ENCODE measurements around the gene CLEC16A.

The CLEC16A gene

DNA sequence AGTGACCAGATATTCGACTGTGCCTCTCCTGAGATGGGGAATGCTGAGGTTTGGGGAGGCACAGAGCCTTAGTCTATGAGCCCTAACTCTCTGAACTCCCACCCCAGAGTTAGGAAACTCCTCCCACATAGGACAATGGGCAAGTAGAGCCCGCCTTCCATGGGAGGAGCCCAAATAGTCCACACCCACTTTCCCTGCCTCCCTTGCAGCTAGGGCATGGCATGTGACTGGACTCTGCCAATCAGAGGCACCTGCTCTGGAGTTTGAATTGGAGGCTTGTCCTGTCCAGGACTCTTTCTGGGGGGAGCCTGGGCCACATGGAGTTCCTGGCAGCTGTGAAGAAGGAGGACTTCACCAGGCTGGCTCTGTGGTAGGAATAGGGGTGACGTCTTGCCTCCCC lies 263.3 kb downstream of the CLEC16A start:
- Histone ChIP-seq H3K4me1 (ENCODE audit: insufficient read depth, low read length) (peaks cover 6% of the 10 kb centered on the region), H3K9ac (ENCODE audit: low read depth, low read length) (no peak overlapping the region), H3K27ac (ENCODE audit: low read depth, low read length) (no peak overlapping the region), H3K36me3 (ENCODE audit: insufficient read depth, low read length) (no peaks in the 10 kb centered on the region), H3K27me3 (ENCODE audit: insufficient read depth, low read length) (no peaks in the 10 kb centered on the region), H3K9me3 (ENCODE audit: insufficient read depth, low read depth, low read length) (peaks cover 6% of the 10 kb centered on the region; the same call in 1 of the 2 replicates), H3K4me3 (ENCODE audit: low read length) (no peak overlapping the region)
- WGBS: 93% methylated on average over 3 of the region's 3 CpGs

DNA sequence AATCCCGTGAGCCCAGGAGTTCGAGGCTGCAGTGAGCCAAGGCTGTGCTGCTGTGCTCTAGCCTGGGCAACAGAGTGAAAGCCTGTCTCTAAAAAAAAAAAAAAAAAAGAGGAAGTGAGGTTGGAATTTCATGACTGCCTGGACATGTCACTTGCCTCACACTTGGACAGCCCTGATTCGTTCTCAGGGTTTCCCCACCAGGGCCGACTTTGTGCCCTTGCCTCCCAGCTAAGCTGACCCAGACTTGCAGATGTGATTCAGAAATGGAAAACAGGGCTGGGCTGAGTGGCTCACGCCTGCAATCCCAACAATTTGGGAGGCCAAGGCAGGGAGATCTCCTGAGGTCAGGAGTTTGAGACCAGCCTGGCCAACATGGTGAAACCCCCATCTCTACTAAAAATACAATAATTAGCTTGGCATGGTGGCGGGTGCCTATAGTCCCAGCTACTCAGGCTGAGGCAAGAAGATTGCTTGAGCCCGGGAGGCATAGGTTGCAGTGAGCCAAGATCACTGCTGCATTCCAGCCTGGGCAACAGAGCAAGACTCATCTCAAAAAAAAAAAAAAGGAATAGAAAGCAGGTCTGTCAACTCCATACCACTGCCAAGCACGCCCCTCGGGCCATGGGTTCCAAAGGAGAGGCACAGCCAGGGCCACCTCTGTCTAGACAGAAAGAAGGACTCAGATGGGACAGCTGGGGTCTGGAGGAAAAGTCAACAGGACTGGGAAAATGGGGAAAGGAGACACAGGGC lies 264.7 kb downstream of the CLEC16A start:
- no peak overlapping the region for H3K4me3 ChIP-seq (ENCODE audit: low read length)
- peaks cover 6% of the 10 kb centered on the region; the same call in 1 of the 2 replicates for H3K9me3 ChIP-seq (ENCODE audit: insufficient read depth, low read depth, low read length)
- H3K27me3 ChIP-seq (ENCODE audit: insufficient read depth, low read length): no peaks in the 10 kb centered on the region
- H3K36me3 ChIP-seq (ENCODE audit: insufficient read depth, low read length): no peaks in the 10 kb centered on the region
- no peak overlapping the region for H3K27ac ChIP-seq (ENCODE audit: low read depth, low read length)
- no peak overlapping the region for H3K9ac ChIP-seq (ENCODE audit: low read depth, low read length)
- no peaks in the 10 kb centered on the region for H3K4me1 ChIP-seq (ENCODE audit: insufficient read depth, low read length)
- 91% methylated on average over 9 of the region's 9 CpGs for WGBS

DNA sequence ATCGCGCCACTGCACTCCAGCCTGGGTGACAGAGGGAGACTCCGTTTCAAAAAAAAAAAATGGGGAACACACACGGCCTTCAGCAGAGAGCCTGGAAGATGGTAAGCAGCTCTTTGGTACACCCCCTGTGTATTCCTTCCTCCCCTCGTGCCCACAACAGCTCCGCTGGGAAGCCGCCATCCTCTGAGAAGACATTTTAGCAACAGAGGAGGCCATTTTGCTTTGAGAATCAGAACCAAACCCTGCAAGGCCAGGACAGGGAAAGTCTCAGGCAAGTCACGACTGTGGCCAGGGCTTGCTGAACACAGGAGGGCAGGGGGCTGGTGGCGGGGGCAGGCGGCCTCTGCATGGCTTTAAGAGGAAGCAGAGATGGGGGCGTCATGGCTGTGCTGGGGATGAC lies 265.9 kb downstream of the CLEC16A start:
- Histone ChIP-seq H3K4me3 (ENCODE audit: low read length) (no peak overlapping the region), H3K27ac (ENCODE audit: low read depth, low read length) (no peak overlapping the region), H3K36me3 (ENCODE audit: insufficient read depth, low read length) (no peaks in the 10 kb centered on the region), H3K27me3 (ENCODE audit: insufficient read depth, low read length) (no peaks in the 10 kb centered on the region), H3K9ac (ENCODE audit: low read depth, low read length) (no peak overlapping the region), H3K4me1 (ENCODE audit: insufficient read depth, low read length) (no peaks in the 10 kb centered on the region), H3K9me3 (ENCODE audit: insufficient read depth, low read depth, low read length) (peaks cover 6% of the 10 kb centered on the region; the same call in 1 of the 2 replicates)
- WGBS: 92% methylated on average over 11 of the region's 11 CpGs

DNA sequence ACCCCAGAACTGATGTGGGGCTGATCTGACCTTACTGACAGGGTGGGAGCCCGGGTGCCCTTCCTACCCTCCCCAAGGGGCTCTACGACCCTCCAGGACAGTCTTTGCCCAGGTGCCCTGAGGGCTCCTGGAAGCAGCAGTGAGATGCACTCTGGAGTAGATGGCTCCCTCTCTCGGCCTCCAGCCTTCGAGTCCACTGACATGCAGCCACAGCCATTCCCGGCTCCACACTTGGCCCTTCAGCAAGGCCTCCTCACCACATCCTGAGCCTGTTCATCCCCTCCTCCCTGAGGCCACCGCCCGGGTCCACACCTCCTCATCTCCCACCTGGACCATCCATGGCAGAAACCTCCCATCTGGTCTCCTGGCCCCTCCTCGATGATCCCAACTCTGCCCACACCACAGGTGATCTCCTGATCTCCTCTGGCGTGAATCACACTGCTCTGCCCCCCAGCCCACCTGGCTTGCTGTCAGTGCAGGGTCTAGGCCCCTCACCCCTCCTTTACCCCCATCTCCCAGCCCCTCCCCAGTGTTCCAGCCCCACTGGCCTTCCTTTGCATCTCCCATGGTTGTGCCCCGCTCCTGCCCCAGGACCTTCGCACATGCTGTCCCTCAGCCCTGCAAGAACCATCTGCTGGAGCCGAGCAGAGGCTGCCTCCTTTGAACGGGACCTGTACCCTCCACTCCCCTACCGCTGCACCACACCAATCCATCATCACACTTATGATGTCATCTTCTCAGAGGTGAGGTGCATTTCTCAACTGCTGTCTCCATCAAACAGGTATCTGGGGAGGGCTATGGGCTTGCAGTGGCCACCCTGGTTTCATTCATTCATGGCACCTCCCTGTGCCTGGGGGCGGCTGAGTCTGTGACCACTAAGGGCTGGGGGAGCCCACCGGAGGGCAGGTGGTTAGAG lies 267.0 kb downstream of the CLEC16A start:
- Histone ChIP-seq H3K4me3 (ENCODE audit: low read length) (no peak overlapping the region), H3K9me3 (ENCODE audit: insufficient read depth, low read depth, low read length) (peaks cover 10% of the 10 kb centered on the region), H3K27me3 (ENCODE audit: insufficient read depth, low read length) (no peaks in the 10 kb centered on the region), H3K36me3 (ENCODE audit: insufficient read depth, low read length) (no peaks in the 10 kb centered on the region), H3K9ac (ENCODE audit: low read depth, low read length) (no peak overlapping the region), H3K4me1 (ENCODE audit: insufficient read depth, low read length) (no peaks in the 10 kb centered on the region), H3K27ac (ENCODE audit: low read depth, low read length) (no peak overlapping the region)
- WGBS: 86% methylated on average over 16 of the region's 16 CpGs

DNA sequence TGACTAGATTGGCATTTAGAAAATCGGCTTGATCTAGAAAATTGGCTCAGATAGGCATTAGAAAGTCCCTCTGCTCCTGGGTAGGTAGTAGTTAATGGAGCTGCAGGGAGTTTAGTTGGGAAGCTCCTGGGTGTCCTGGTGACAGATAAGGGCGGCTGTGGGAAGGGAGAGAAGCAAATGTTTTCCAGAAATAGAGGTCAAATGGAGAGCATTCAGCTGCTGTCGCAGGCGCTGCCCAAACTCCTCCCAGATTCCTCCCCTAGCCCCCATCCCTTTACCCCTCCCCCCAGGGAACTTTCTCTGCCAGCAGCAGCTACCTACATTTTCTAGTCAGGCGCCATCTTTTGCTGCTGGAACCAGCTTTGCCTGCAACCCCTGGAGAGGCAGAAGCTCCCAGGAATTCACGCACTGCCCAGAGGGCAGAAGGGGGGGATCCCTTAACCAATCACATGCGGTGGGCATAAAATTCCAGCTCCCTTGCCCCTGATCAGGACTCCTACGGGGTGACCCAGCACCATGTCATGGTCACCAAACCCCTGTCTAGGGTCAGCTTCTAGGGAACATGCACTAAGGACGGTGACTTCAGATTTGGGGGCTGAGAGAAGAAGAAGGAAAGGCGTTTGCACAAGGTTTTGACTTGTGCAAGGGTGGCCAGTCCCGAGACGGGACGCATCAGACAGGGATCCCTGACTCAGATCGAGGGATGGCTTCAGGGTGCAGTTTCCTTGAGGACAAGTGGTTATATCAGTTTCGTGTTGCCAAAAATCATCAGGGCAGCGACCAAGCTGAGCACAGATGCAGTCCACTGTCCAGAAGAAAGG lies 267.8 kb downstream of the CLEC16A start:
- Histone ChIP-seq H3K36me3 (ENCODE audit: insufficient read depth, low read length) (no peaks in the 10 kb centered on the region), H3K4me3 (ENCODE audit: low read length) (no peak overlapping the region), H3K9ac (ENCODE audit: low read depth, low read length) (no peak overlapping the region), H3K27me3 (ENCODE audit: insufficient read depth, low read length) (no peaks in the 10 kb centered on the region), H3K9me3 (ENCODE audit: insufficient read depth, low read depth, low read length) (peaks cover 10% of the 10 kb centered on the region), H3K4me1 (ENCODE audit: insufficient read depth, low read length) (no peaks in the 10 kb centered on the region), H3K27ac (ENCODE audit: low read depth, low read length) (no peak overlapping the region)
- WGBS: 87% methylated on average over 16 of the region's 16 CpGs

DNA sequence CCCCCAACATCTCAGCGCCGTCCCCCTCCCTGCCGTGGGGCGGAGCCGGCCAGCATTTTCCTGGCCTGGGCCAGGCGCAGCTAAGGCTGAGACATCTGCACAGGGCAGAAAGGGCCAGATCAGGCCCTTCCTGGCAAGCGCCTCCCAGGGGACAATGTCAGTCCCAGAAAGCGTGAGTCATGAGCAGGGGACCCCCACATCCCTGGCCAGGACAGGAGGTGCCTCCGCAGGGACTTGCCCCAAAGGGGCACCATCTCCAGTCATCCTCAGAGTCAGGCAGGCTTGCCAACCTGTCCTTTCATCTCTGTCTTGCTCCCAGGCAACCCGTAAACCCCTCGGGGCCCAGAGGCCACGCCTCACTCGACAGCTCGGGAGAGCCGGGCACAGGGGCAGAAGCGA lies 268.4 kb downstream of the CLEC16A start:
- Histone ChIP-seq H3K4me3 (ENCODE audit: low read length) (no peak overlapping the region), H3K27ac (ENCODE audit: low read depth, low read length) (no peak overlapping the region), H3K4me1 (ENCODE audit: insufficient read depth, low read length) (no peaks in the 10 kb centered on the region), H3K9ac (ENCODE audit: low read depth, low read length) (no peak overlapping the region), H3K36me3 (ENCODE audit: insufficient read depth, low read length) (no peaks in the 10 kb centered on the region), H3K9me3 (ENCODE audit: insufficient read depth, low read depth, low read length) (peaks cover 7% of the 10 kb centered on the region), H3K27me3 (ENCODE audit: insufficient read depth, low read length) (no peaks in the 10 kb centered on the region)
- 91% methylated on average over 16 of the region's 16 CpGs for WGBS

DNA sequence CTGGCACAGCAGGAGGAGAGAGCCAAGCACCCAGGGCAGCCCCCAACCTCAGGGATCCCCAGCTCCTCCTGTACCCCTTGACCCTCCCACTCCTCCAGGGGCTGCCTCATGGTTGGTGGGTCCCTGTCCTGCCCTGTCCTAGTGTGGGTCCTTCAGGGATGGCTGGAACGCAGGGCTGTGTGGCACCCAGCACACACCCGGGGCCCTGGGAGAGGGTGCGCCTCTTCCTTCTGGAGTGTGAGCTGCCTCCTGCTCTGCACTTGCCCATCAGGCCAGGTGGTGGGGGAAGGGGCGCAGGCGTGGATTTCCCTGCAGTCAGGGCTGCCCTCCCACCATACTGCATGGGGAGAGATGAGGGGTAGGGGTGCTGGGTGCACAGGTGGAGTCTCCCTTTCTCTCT lies 269.0 kb downstream of the CLEC16A start:
- Histone ChIP-seq H3K4me3 (ENCODE audit: low read length) (no peak overlapping the region), H3K27me3 (ENCODE audit: insufficient read depth, low read length) (no peaks in the 10 kb centered on the region), H3K27ac (ENCODE audit: low read depth, low read length) (no peak overlapping the region), H3K9ac (ENCODE audit: low read depth, low read length) (no peak overlapping the region), H3K9me3 (ENCODE audit: insufficient read depth, low read depth, low read length) (peaks cover 11% of the 10 kb centered on the region), H3K4me1 (ENCODE audit: insufficient read depth, low read length) (no peaks in the 10 kb centered on the region), H3K36me3 (ENCODE audit: insufficient read depth, low read length) (no peaks in the 10 kb centered on the region)
- WGBS: 91% methylated on average over 3 of the region's 5 CpGs

DNA sequence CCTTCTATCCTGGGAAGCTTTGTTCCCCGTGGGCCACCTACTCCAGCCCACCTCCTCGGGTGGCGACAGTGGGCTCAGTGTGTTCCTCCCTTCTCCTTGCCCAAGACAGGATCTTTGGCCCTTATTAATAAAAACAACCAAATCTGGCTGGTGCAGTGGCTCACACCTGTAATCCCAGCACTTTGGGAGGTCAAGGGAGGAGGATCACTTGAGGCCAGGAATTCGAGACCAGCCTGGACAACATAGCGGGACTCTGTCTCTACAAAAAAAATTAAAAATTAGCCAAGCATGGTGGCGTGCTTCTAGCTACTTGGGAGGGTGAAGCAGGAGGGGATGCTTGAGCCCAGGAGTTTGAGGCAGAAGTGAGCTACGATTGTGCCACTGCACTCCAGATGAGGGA lies 269.4 kb downstream of the CLEC16A start:
- Histone ChIP-seq H3K4me1 (ENCODE audit: insufficient read depth, low read length) (no peaks in the 10 kb centered on the region), H3K27me3 (ENCODE audit: insufficient read depth, low read length) (no peaks in the 10 kb centered on the region), H3K27ac (ENCODE audit: low read depth, low read length) (no peak overlapping the region), H3K36me3 (ENCODE audit: insufficient read depth, low read length) (no peaks in the 10 kb centered on the region), H3K9ac (ENCODE audit: low read depth, low read length) (no peak overlapping the region), H3K4me3 (ENCODE audit: low read length) (no peak overlapping the region), H3K9me3 (ENCODE audit: insufficient read depth, low read depth, low read length) (peaks cover 15% of the 10 kb centered on the region)
- 95% methylated on average over 7 of the region's 7 CpGs for WGBS

DNA sequence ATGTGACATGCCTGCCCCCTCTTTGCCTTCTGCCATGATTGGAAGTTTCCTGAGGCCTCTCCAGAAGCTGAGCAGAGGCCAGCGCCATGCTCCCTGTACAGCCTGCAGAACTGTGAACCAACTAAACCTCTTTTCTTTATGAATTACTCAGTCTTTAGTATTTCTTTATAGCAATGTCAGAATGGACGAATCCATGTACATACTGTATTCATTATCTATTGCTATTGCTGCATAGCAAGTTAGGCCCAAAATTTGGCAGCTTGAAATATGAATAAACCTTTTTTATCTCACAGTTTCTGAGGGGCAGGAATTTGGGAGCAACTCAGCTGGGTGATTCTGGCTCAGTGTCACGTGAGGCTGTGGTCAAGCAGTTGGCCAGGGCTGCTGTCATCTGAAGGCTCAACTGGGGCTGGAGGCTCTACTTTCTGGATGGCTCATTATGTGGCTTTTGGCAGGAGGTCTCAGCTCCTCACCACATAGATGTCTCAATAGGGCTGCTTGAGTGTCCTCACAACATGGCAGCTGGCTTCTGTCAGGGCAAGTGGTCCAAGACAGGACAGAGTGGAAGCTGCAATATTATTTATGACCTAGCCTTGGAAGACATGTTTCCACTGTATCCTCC lies 271.7 kb downstream of the CLEC16A start:
- H3K4me3 ChIP-seq (ENCODE audit: low read length): no peak overlapping the region
- 91% methylated on average over 3 of the region's 3 CpGs for WGBS
- H3K27me3 ChIP-seq (ENCODE audit: insufficient read depth, low read length): no peaks in the 10 kb centered on the region
- H3K36me3 ChIP-seq (ENCODE audit: insufficient read depth, low read length): no peaks in the 10 kb centered on the region
- no peak overlapping the region for H3K9ac ChIP-seq (ENCODE audit: low read depth, low read length)
- H3K9me3 ChIP-seq (ENCODE audit: insufficient read depth, low read depth, low read length): peaks cover 19% of the 10 kb centered on the region
- H3K27ac ChIP-seq (ENCODE audit: low read depth, low read length): no peak overlapping the region
- no peaks in the 10 kb centered on the region for H3K4me1 ChIP-seq (ENCODE audit: insufficient read depth, low read length)

DNA sequence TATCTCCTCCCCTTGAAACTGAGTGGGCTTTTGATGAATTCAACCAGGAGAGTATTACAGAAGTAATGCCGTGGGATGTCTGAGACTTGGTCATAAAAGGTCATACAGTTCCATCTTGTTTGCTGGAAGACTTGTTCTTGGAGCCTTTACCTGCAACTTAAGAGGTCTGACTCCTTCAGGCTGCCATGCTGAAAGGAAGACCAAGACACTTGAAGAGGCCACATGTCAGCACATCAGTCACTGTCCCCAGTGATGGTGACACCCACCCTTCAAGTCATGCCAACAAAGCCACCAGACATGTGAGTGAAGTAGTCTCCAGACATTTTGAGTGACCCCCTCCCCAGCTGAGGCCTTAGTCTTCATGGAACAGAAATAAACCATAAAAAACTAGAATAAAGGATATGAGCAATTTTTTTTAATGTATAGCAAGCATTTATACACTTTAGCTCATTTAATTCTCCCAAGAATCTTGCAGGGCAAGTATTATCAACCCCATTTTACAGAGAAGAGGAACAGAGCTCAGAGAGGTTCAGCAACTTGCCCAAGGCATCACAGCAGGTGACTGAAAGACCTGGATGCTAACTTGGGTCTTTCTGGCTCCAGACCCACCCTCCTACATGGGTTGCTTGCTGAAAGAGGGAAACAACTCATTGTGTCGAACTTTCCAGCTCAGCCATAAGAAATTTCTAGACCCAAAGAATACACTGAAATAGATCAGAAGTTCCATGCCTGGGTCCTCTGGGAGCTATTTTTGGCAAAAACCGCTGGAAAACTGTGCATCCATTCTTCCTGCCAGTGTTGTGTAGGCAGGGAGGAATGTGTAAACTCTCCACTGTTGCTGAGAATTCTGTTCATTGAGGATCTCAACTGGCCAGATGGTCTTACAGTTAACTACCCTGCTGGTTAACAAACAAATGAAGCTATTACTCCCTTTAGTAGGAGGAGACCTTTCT lies 273.6 kb downstream of the CLEC16A start:
- H3K27ac ChIP-seq (ENCODE audit: low read depth, low read length): no peak overlapping the region
- H3K4me3 ChIP-seq (ENCODE audit: low read length): no peak overlapping the region
- peaks cover 19% of the 10 kb centered on the region for H3K9me3 ChIP-seq (ENCODE audit: insufficient read depth, low read depth, low read length)
- H3K9ac ChIP-seq (ENCODE audit: low read depth, low read length): no peak overlapping the region
- H3K36me3 ChIP-seq (ENCODE audit: insufficient read depth, low read length): no peaks in the 10 kb centered on the region
- 81% methylated on average over 3 of the region's 3 CpGs for WGBS
- H3K27me3 ChIP-seq (ENCODE audit: insufficient read depth, low read length): no peaks in the 10 kb centered on the region
- H3K4me1 ChIP-seq (ENCODE audit: insufficient read depth, low read length): no peaks in the 10 kb centered on the region

Measured in HUES64 (cell line).